HG02852 (cell line): Measurements from ENCODE around the gene DEDD.

Experiments
- ATAC-seq: cut with Tn5 transposase; IDR thresholded peaks from one replicate; pipeline ENCODE4 v1.9.1; 2021; ENCODE audit warnings: mild to moderate bottlenecking, moderate library complexity; ENCODE audit not compliant: unreplicated experiment

The DEDD gene

GRCh38 chr1:161079436-161080110, 52.9 kb downstream of the DEDD start:
- no peak for ATAC-seq

- ATAC-seq, result no peak
These were observed 55.0 kb downstream of the DEDD start for GRCh38 chr1:161077426-161077825.

GRCh38 chr1:161076410-161076809, 56.1 kb downstream of the DEDD start:
- ATAC-seq, result no peak

DNA sequence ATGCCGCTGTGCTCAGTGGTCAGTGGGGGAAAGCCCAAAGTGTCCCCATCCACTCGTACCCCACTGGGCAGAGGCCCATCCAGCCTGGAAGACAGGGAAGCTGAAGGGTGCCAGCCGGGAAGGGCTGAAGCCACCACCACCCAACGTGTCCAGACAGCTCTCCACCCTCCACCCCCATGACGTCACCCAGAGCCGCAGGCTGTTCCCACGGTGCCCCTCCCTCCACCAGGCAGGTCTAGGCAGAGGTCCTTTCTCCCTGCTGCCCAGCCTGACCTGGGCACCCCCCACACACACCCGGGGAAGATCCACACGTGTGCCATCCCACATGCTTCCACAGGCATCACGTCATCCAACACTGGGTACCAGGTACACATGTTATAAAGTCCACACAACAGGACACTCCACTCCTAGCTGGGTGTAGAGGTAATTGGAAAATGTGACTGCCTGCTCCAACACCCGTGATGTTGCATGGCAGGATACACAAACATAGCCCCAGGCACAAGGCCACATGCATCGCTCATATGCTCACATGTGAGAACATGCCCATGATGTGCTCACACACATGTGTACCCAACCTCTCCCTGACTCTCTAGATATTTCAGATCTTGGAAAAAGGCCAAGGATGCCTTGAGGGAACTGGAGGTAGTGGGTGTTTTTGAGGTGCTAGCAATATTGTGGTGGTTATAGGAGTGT, 57.6 kb downstream of the DEDD start:
- no peak for ATAC-seq

GRCh38 chr1:161073474-161074121, 58.9 kb downstream of the DEDD start:
- ATAC-seq, result no peak

DNA sequence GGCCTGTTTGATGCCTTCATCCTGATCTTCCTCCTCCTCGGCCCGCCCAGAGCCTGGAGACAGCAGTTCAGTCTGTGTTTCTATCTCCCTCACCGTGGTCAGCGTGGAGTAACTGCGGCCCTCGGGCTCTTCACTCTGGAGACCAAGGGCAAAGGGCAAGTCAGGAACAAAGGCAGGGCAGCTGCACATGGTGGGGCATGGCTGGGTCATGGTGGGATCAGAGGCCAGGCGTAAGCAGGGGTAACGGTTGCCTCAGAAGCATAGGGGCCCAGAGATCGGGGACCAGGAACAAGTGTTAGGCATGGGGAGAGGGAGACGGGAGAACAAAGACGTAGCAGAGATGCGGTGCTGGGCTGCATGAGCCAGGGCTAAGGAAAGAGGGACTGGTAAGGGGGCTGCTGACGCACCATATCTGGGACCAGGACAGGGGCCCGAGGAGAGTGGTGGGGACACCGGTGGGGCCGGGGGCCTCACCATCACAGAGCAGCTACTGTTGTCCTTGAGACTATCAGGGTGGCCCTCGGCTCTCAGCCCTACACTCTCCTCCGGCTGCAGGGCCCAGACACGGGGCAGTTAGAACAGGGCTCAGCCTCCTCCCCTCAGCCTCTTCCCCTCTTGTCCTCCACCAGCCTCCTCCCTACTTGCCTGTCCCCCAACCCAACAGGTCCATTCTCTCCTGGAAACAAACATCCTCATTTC, 59.6 kb downstream of the DEDD start:
- no peak for ATAC-seq

DNA sequence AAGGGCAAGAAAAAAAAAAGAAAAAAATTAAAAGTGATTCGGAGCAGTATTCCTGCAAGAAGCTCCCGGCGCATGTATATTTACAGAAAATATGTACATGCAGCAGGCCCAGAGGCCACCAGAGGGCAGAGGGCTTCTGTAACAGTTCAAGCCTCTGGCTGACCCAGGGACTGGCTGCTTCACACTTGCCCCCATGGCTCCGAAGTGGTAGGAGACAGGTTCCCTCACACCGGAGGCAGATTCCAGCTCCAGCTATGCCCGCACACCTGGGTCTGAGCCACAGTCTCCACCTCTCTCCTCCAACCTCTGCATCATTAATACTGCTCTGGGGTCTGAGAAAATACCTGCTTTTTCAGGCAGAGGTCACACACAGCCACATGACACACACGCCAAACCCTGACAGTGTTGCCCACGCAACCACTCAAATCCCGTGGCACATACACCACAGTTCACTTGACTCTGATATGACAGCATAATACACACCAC, 60.5 kb downstream of the DEDD start:
- ATAC-seq, result no peak
